ENCODE results near the gene CDS2.

DNA sequence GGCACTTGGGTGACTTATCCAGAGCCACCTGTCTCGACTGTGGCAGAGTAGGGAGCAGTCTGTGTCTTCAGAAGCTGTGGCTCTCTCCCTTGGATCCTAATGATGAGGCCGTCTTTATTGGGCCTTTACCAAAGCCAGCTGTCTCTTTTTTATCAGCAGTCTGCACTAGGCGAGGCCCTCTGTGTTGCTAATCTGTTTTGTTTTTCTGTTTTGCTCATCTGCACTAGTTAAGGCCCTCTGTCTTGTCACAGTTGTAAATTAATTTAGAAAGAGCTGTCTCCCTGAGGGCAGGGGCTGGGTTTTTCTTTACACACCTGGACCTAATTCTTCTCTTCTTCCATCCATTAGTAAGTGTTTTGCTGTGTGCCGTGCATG is 45.0 kb downstream of the CDS2 start:
- TF ChIP-seq, protein P1, sequence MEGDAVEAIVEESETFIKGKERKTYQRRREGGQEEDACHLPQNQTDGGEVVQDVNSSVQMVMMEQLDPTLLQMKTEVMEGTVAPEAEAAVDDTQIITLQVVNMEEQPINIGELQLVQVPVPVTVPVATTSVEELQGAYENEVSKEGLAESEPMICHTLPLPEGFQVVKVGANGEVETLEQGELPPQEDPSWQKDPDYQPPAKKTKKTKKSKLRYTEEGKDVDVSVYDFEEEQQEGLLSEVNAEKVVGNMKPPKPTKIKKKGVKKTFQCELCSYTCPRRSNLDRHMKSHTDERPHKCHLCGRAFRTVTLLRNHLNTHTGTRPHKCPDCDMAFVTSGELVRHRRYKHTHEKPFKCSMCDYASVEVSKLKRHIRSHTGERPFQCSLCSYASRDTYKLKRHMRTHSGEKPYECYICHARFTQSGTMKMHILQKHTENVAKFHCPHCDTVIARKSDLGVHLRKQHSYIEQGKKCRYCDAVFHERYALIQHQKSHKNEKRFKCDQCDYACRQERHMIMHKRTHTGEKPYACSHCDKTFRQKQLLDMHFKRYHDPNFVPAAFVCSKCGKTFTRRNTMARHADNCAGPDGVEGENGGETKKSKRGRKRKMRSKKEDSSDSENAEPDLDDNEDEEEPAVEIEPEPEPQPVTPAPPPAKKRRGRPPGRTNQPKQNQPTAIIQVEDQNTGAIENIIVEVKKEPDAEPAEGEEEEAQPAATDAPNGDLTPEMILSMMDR (IDR thresholded peaks at IDR 0.05) = no peak
- no peak for TF ChIP-seq POLR2A (IDR thresholded peaks at IDR 0.05)
